ENCODE results near the gene ZNRF1.

GRCh38 chr16:74984194-74984528, 14.7 kb upstream of the ZNRF1 start:
- TF ChIP-seq RARB (CRISPR knock-in tag; IDR thresholded peaks at IDR 0.05), result no peak
- TF ChIP-seq ZNF565 (CRISPR knock-in tag; conservative IDR thresholded peaks at IDR 0.05; ENCODE audit: low read depth), result no peak
- TF ChIP-seq PATZ1 (CRISPR knock-in tag; IDR thresholded peaks at IDR 0.05; ENCODE audit: borderline replicate concordance), result no peak

Data from SK-N-SH treated with all-trans-retinoic acid at 6 μM for 48 hours (cell line).